ENCODE results near the gene NAA10.

The NAA10 gene

GRCh38 chrX:153974003-153974725 is 39.3 kb upstream of the NAA10 start:
- peak overlapping the region; percentile 97 for H3K27ac ChIP-seq
- ChIA-PET POLR2A (ENCODE audit: low non-redundant PET) (no interaction called here), CTCF (interaction anchor here (1.0 kb wide), 1 partner anchor 40 kb away, joined by 3 read pairs; no protein-coding TSS in a partner anchor)
- no peak for DNase-seq (ENCODE audit: low spot score)
- no peak for TF ChIP-seq CTCF (conservative IDR thresholded peaks at IDR 0.05; ENCODE audit: low read depth)

GRCh38 chrX:153973127-153974002 is 38.5 kb upstream of the NAA10 start:
- POLR2A ChIA-PET (ENCODE audit: low non-redundant PET) = interaction anchor here (1.3 kb wide), 1 partner anchor 47 kb away, joined by 3 read pairs; the partner anchor contains the start of gene IRAK1
- CTCF ChIA-PET = no interaction called here
- DNase-seq (ENCODE audit: low spot score) = no peak

GRCh38 chrX:153972368-153973126 is 37.7 kb upstream of the NAA10 start, which contains the start of gene TMEM187:
TSS of gene TMEM187 (plus strand) at chrX:153972754. CDS start at chrX:153982063, 9,309 bp downstream.
- no peak for TF ChIP-seq CTCF (conservative IDR thresholded peaks at IDR 0.05; ENCODE audit: low read depth)
- DNase-seq (ENCODE audit: low spot score) = peak; percentile 84
- peak within 1 kb of the TSS; percentile 97 for H3K27ac ChIP-seq
- ChIA-PET CTCF (no interaction called here), POLR2A (ENCODE audit: low non-redundant PET) (interaction anchor here (1.3 kb wide), 1 partner anchor 47 kb away, joined by 3 read pairs; the partner anchor contains the start of gene IRAK1)

More at GRCh38 chrX:153973127-153974002, 38.5 kb upstream of the NAA10 start:
- H3K27ac ChIP-seq = peak overlapping the region; percentile 97
- no peak for TF ChIP-seq CTCF (conservative IDR thresholded peaks at IDR 0.05; ENCODE audit: low read depth)

- ChIA-PET CTCF (no interaction called here), POLR2A (ENCODE audit: low non-redundant PET) (interaction anchor here (1.3 kb wide), 1 partner anchor 48 kb away, joined by 3 read pairs; the partner anchor contains the start of gene IRAK1)
- DNase-seq (ENCODE audit: low spot score) = peak; percentile 67
- H3K27ac ChIP-seq = peak within 1 kb of the TSS; percentile 97
- no peak for TF ChIP-seq CTCF (conservative IDR thresholded peaks at IDR 0.05; ENCODE audit: low read depth)
Observed at GRCh38 chrX:153971450-153972367, 36.9 kb upstream of the NAA10 start, which contains the start of gene HCFC1. TSS of gene HCFC1 (minus strand) at chrX:153971818. CDS start at chrX:153970840, 978 bp downstream.

- TF ChIP-seq CTCF (conservative IDR thresholded peaks at IDR 0.05; ENCODE audit: low read depth) = no peak
- CTCF ChIA-PET = interaction anchor here (0.7 kb wide), 1 partner anchor 42 kb away, joined by 3 read pairs; no protein-coding TSS in a partner anchor
- DNase-seq (ENCODE audit: low spot score) = peak; percentile 67
- H3K27ac ChIP-seq = peak overlapping the region; percentile 97
- POLR2A ChIA-PET (ENCODE audit: low non-redundant PET) = no interaction called here
Observed at GRCh38 chrX:153971124-153971449, 36.2 kb upstream of the NAA10 start.
